GF-D8 (cell line): ENCODE data around the gene TULP4.

Experiments
- DNase-seq: peaks from one replicate; lab custom pipeline; 2025; lab: John Stamatoyannopoulos, UW

Gene TULP4

DNA sequence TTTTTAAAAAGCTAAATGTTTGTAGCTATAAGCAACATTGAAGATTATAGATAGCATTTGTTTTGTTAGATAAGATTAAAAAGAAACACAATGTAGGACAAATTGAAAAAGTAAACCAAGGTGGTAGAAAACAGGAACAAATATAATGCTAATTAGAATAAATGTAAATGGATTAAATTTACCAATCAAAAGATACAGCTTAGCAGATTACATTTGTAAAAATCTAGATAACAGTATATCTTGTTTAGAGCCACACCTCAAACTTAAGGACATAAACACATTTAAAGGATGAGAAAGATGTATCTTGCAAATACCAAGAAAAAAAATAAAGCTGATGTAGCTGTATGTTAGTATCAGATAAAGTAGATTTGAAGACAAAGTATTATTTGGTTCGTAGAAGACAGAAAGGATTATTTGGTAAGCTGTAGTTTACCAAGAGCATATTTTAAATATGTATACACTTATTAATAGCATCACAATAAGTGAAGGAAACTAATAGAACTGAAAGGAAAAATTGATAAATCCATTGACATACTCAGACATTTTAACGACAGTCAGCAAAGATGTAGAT lies 107.2 kb downstream of the TULP4 start:
- no peak for DNase-seq

DNA sequence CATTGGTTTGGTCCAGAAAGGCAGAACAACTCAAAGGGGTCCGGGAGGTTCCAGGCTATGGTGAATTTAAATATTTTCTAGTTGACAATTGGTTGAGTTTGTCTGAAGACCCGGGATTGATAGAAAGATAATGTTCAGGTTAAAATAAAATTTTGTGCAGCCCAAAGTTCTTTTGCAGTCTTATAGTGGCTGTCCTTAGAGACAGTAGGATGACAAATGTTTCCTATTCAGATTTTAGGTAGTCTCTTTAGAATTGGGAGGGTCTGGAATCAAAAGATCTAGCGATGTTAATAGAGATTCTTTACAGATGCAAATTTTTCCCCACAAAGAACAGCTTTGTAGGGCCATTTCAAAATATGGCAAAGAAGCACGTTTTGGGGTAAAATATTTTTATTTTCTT lies 109.1 kb downstream of the TULP4 start:
- no peak for DNase-seq

DNA sequence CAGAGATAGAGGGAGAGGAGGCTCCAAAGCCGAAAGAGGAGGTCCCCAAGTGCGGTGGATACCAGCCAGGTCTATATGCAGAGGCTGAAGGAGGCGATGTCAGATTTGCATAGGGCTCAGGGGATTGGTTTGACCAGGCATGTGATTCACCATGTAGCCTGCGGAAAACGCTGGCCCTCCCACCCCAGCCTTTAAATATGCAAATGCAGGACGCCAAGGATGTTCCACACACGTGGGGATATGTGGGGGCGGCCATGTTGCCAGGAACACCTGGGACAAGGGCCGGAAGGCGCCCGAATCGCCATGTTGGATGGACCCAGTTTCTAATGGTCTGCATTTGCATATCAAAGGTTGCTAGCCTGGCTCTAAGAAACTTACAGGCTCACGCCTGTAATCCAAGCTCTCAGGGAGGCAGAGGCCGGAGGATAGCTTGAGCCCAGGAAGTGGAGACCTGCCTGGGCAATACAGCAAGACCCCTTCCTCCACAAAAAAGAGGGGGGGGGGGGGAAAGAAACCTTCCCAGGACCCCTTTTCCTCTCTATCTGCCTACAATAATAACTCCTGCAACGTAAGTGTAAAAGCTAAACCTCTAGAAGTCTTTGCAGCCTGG lies 110.5 kb downstream of the TULP4 start:
- no peak for DNase-seq

DNA sequence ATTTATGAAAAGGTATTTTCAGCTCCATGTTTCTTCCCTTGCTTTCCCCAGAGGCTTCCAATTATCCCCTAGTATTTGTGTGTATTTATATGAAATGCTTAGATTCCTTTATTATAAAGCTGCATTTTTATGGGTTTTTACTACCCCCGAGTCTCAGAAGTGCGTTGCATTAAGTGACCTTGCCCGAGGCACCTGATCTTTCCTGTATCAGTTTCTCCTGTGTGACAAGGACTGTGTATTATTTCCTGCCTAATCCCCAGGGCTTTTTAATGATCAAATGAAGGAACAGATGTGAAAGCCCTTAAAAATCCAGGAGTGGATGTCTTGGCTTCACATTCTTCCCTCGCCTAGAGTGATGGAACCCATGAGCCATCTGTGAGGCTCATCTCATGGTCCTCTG lies 118.8 kb downstream of the TULP4 start:
- no peak for DNase-seq

DNA sequence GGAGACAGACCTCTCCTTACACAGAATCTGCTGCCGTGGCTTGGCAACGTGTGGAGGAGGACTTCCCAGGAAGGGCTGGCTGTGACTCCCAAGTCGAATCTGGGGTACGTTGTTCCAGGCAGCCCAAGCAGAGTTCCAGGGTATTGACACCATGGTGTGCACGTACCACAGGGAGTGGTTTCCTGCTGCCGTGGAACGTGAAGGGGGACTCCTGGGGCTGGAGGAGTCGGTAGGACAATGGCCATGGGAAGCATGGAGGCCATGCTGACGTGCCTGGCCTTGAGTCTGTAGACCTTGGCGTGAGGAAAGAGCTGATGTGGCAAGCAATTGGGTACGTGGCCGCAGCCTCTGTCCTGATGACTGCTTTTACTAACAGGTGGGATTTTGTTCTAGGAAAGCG lies 119.3 kb downstream of the TULP4 start:
- no peak for DNase-seq

DNA sequence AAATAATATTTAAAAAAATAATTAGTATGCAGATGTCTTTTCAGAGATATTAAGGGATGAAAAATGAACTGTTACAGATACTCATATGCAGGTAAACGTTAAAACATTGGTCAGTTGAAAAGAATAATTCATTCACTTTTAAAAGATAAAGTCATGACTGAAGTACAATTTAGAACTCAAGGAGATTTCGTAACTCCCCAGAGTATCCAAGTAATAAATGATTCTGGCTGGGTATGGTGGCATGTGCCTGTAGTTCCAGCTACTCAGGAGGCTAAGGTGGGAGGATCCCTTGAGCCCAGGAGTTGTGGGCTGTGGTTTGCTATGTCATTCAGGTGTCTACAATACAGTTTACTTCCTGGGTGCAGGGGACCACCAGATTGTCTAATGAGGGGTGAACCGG lies 125.3 kb downstream of the TULP4 start:
- no peak for DNase-seq

DNA sequence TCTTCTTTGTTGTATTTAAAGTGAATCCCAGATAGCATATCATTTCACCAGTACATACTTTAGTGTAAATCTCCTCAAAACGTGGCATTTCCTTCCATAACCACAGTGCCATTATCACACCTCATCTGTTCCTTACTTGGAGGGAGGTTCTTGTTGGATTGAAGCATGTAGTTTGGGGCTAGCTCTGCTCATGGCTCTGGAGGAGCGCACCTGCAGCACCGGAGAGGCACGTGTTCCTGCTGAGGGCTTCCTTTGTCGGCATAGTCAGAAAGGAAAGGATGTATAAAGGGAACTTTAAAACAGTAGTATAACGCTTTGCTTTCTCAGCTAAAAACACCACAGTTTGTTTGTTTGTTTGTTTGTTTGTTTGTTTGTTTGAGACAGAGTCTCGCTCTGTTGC lies 126.0 kb downstream of the TULP4 start:
- no peak for DNase-seq

DNA sequence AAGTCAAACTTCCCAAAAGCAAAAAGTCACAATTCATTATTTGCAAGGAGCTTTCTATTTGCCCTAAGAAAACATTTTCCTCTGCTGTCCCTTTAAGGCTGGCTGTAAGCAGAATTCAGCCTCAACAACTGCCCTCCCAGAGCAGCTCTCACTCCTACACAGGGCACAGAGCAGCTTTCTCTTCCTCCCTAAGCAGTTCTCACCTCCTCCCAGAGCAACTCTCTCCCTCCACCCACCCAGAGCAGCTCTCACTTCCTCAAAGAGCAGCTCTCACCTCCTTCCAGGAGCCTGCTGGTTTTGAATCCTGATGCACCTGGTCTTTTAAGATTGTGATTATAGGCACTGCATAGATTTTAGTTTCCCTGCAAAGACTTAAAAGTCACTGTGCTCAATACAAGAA lies 127.0 kb downstream of the TULP4 start:
- no peak for DNase-seq

DNA sequence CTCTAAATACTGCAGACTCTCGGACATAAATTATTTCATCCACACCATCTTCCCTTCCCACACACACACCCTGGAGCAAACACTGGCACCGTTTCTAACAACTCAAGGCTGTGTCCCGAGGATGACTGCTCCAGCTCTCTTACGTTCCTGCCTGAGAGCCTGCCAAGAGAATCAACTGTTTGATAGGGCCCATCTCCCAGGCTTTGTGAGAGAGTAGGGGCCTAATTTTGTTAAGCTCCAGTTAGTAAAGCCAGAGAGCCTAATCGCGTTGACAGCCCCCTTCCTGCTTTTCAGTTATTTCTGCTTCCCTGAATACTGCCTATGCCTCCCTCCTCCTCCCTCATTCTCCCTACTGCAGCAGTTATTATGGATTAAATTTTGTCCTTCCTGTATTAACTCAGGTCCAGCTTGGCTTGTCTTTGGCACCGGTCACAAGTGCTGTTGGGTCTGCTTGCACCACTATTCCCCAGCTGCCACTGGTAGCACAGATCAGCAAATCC lies 129.5 kb downstream of the TULP4 start:
- no peak for DNase-seq

DNA sequence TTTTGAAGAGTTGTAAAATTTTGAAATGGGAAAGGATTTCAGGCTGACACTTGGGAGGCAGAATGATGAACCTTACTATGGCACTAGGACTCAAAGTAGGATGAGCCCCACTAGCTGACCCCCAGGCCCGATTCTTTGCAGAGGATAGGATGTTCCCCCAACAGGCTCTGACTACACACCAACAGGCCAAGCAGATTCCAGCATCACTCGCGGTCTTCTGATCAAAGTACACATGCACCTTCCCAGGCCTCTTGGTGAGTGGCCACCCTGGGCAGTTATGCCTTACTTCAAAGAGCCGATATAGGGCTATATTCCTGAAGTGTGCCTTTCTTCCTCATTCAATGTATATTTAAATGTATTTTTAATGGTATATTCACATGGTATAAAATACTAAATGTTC lies 130.0 kb downstream of the TULP4 start:
- DNase-seq, result no peak

DNA sequence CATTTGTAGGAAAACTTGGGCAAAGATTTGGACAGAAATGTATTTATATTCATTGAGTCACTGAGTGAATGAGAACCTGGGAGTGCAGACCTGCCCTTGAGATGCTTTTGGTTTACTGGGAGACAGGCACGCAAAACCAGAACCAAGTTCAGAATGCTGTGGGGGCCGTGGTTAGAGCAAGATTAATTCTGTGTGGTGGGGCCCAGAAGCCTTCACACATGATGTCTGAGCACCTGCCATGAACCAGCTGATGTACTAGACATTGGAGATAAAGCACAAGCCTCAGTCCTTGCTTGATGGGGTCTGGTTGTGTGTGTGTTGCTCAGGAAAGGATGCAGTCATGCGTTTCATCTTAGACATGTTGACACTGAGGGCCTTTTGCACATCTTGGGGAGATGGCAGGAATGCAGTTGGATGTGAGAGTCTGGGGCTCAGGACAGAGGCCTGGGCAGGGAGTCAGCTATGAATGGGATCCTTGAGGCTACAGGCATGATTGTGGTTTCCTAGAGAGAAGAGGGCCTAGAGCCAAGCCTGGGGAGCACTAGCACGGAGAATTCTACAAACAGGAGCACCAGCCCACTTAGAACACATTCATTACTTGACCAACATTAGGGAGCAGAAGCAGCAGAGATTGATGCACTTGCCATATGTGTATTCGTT lies 133.3 kb downstream of the TULP4 start:
- DNase-seq, result no peak

DNA sequence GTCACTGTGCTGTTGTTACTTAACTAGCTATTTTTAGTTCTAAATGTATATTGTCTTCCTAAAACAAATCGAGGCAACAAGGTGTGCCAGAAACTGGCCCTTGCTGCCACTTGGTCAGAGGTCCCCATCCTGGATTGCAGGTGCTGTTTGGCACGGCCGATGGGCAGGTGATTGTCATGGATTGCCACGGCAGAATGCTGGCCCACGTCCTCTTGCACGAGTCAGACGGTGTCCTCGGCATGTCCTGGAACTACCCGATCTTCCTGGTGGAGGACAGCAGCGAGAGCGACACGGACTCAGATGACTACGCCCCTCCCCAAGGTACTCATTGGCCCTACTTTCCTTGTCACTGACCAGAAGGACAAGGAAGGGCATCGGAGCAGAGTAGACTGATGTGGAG lies 136.6 kb downstream of the TULP4 start:
- no peak for DNase-seq

DNA sequence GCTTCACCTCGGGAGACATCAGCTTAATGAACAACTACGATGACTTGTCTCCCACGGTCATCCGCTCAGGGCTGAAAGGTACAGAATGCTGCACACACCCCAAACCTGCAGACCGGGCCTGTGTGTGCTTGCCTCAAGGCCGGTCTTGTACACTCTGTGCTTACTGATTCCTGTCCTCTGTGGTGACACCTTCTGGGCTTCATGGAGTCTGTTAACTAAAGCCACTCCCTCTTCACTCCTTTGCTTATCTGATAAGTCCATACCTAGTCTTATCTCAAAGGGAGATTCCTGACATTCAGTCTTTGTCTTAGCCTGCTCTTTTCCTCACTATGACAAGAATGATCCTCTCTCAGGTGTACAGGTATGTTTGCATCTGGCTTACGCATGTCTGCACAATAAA lies 139.9 kb downstream of the TULP4 start:
- DNase-seq, result no peak

DNA sequence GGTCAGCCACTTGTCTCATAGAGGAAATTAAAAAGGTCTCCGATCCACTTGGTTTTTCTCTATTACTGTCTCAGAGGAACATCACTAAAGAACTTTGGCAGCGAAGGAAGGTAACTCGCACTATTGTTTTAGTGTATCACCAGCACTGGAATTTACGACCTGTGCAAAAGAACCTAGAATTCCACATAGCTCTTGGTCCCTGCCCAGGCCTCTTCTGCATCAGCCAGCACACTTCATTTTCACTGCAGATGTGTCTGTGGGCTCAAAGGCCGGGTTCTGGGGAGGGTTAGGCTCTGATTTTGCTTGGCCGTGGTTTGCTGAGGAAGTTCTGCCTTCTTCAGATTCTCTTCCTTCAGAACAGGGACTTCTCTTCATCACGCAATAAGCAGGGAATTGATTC lies 144.9 kb downstream of the TULP4 start:
- no peak for DNase-seq

DNA sequence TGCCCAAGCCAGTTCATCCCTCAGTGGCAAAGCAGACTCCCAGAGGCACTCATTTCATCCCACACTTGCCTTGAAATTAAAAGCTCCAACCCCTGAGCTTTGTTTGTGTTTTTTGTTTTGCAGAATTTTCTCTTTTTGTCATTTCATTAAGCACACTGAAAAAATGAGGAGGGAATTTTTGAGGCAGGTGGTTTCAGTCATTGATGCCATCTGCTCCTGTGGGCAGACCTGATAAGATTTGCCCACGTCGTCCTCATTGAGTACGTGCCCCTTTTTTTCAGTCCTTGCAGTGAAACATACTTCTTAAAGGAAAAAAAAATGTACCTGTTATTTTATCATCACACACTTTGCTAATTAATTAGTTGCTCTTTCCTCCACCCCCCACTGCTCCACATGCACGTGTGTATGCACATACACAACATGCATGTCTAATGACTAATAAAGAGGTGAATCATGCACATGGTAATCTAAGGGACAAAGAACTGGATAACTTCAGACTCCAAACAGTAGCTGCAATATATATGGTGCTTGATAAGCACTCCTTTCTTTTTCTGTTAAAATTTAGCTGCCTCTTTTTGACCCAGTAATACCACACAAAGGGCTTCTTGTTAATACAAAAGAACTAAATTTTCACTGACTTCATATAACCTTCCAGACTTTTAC lies 145.5 kb downstream of the TULP4 start:
- no peak for DNase-seq

DNA sequence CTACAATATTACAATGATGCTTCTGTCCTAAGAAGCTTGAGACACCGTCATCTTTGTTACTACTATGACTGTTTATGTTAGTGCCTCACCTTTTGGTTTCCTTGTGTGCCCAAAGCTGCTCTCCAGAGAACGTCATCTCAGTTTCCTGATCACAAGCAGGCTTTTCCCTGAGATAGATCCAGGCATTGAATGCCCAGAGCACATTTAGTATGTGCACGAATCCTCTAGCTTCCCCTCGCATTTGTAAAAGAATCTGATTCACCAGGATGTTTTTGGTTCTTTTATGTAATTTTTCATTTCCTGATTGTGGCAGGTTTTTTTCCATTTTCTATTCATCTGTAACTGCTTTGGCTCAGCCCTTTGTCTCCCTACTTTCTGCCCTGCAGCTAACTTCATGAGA lies 147.5 kb downstream of the TULP4 start:
- DNase-seq, result no peak

DNA sequence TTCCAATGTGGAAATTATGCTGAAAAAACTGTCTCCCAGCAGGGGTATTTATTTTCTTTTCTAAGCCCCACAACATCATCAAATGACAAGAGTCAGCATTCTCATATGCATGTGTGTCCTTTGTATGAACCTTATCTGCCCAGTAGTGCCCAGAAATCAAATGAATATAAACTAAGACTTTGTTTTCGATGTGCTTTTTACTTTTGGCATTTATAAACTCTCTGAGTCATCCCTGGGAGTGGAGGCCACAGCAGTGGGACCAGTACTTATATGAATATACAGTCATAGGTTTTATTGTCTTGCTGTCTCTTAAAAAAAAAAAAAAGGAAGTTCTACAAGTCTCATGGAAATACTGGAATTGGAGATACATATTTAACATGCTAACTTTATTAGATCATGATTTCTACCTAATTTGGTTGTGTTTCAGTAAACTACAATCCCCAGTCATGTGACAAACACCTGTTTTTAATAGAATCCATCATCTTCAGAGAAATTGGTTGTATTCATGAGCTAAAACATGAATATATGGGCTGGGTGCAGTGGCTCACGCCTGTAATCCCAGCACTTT lies 148.4 kb downstream of the TULP4 start:
- DNase-seq, result no peak

DNA sequence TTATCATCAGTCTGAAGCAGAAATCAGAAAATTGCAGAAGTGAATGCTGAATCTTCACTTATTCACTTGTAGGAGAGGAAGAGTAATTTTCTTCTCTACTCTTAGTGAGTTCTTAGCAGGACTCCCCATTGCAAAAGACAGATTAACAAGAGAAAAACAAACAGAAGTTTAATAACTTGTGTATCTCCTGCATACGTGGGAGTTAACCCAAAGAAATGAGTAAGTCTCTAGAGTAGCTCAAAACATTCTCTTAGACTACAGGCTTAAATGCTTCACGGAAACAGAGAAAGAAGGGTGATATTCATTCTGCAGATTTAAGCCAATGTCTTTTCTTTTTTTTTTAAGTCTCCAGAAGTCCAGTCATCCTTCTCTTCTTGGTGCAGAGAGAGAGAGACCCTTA lies 149.7 kb downstream of the TULP4 start:
- DNase-seq, result no peak

DNA sequence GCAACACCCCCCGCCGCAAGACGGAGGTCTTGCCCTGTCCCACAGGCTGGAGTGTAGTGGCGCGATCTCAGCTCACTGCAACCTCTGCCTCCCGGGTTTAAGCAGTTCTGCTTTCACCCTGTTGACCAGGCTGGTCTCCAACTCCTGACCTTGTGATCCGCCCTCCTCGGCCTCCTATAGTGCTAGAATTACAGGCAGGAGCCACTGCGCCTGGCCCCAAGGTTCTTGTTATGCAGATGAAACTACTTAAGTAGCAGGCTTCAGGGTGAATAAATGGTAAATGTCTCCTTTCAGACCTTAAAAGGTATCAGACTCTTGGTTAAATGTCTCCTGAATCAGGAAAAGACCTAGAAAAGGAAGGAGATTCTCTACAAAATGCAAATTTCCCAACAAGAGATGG lies 152.2 kb downstream of the TULP4 start:
- no peak for DNase-seq

DNA sequence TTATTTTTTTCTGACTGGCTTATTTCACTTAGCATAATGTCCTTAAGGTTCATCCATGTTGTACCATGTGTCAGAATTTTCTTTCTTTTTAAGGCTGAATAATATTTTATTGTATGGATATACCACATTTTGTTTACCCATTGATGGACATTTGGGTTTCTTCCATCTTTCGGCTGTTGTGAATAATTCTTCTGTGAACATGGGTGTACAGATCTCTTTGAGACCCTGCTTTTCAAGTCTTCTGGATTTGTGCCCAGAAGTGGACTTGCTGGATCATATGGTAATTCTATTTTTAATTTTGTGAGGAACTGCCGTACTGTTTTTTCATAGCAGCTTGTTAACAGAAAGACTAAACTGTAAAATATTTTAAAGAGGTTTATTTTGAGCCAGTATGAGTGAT lies 153.0 kb downstream of the TULP4 start:
- no peak for DNase-seq

DNA sequence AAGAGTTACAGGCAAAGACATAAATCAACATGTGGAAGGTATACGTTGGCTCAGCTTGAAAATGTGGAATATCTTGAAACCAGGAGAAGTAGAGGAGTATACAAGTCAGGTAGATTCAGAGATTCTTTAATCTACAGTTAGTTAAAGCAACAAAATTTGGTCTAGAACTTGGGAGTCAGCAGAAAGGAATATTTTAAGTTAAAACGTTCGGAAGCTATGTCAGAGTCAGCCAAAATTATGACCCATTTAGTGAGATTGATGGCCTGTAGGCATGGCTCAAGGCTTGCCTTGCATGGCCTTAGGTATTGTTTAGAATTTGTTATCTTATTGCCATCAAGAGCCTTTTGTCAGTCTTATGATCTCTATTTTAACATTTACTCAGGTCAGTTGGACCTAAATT lies 153.5 kb downstream of the TULP4 start:
- DNase-seq, result no peak

DNA sequence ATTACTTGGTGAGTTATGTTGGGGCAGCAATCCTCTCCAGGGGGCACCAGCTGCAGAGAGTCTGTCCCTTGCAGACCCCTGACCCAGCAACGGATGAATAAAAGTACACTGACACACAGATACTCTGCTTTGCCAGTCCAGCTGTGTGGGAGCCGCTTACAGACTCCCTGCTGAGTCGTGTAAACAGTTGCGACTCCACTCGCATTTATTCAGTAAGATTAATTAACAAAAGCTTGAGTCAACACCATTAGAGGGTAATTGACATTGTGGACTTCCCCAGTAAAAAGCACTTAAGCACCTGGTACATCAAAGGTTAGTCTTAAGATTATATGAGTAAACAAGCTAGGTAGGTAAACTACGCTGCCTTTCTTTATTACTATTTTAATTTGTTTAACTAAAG lies 155.7 kb downstream of the TULP4 start:
- no peak for DNase-seq

DNA sequence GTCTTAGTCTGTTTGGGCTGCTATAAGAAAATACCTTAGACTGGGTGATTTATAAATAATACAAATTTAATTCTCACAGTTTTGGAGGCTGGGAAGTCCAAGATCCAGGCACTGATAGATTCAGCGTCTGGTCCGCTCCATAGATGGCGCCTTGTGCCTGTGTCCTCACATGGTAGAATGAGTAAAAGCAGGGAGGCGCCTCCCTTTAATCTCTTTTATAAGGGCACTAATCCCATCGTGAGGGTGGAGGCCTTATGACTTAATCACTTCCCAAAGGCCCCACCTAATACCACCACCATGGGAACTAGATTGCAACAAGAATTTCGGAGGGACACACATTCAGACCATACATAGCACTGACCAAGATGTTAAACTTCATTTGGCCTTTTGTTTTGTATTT lies 156.4 kb downstream of the TULP4 start:
- DNase-seq, result no peak
